Lower leg skin (tissue), 3 donors: ENCODE data around the gene OGFOD2.

Experiments used
- CTCF ChIP-seq, 3 donors: fragments of 450-650 bp; IDR thresholded peaks; one replicate each; pipeline ENCODE4 v1.5.1; 2016; ENCODE audit warnings: antibody characterized with exemption in 3 of 3, mild to moderate bottlenecking in 3 of 3, moderate library complexity in 2 of 3
- POLR2A ChIP-seq, 2 donors: fragments of 450-650 bp; IDR thresholded peaks; one replicate each; pipeline ENCODE4 v1.6.1; 2016 to 2017; ENCODE audit warnings: antibody characterized with exemption in 2 of 2, mild to moderate bottlenecking in 1 of 2, moderate library complexity in 1 of 2

GRCh38 chr12:122958198-122958888 is 16.7 kb upstream of the OGFOD2 start:
- TF ChIP-seq CTCF (IDR thresholded peaks at IDR 0.05) (no peak), POLR2A (IDR thresholded peaks at IDR 0.05) (no peak)
